ENCODE results near the gene TIFAB.

TIFAB gene

GRCh38 chr5:135457424-135458071 lies 5.4 kb upstream of the TIFAB start:
- DNase-seq = peak; percentile 76 to 77

- DNase-seq = peak in 1 of 2 experiments; percentile 29
Observed at GRCh38 chr5:135456238-135457099, 4.3 kb upstream of the TIFAB start.

- no peak for DNase-seq
Observed at GRCh38 chr5:135455876-135456237, 3.7 kb upstream of the TIFAB start.

- DNase-seq = no peak
Observed at GRCh38 chr5:135454946-135455345, 2.8 kb upstream of the TIFAB start.

DNA sequence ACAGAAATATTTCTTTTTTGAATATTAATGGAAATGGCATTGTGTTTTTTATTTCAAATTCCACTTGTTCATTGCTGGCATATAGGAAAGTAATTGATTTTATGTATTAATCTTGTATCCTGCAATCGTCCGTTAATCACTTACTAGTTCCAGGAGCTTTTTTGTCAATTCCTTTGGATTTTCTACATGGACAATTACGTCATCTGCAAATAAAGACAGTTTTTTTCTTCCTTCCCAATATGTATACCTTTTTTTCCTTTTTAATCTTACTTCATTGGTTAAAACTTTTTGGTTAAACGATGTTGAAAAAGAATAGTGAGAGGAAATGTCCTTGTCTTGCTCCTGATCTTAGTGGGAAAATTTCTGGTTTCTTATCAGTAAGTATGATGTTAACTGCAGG lies 1.5 kb upstream of the TIFAB start:
- no peak for DNase-seq

DNA sequence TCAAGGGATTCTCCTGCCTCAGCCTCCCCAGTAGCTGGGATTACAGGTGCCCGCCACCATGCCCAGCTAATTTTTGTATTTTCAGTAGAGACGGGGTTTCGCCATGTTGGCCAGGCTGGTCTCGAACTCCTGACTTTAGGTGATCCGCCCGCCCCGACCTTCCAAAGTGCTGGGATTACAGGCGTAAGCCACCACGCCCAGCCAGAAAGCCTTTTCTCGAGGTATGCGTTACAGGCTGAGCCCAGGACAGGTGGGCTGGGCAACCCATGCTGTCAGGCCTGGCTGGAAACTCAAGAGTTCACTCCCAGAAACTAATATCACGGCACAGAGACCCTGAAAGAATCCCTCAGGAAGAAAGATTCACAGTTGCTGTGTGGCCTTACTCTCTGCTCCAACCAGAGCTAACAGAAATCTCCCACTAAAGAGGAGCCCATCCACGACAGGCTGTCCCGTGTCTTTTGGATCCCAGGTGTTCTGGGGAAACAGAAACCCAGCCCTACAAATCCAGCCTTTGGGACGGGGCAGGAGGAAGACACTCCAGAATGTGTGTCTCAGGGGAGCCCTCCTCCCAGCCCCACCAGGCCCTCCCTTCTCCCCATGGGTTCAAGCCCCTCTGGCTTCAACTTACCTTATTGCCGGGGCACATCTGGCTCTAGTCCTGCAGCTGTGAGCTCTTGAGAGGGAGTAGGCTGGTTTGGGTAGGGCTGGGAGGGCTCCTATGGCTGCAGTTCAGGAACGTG lies 400 bp downstream of the TIFAB start:
- DNase-seq = no peak

DNA sequence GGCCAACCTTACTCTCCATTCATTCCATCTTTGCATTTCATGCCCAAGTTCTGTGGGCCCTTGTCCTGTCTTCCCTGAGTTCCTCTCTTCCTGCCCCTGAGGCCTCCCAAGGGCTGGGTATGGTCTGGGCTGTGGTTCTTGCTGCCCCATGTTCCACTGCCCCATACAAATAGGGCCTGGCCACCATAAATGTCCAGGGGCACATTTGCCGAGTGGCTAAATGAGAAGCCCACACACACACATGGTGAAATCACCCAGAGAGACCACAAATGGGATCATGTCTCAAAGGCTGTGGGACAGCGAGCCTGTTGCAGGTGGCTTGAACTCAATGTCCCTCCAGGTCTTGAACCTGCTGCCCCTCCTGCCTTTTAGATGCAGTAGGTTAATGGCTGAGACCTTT lies 1.2 kb downstream of the TIFAB start:
- DNase-seq = no peak

- DNase-seq = no peak
Observed at GRCh38 chr5:135450336-135450735, 1.8 kb downstream of the TIFAB start.

- DNase-seq = no peak
Observed at GRCh38 chr5:135449644-135450043, 2.5 kb downstream of the TIFAB start.

- no peak for DNase-seq
Observed at GRCh38 chr5:135448791-135449507, 3.2 kb downstream of the TIFAB start.

- DNase-seq = no peak
Observed at GRCh38 chr5:135448071-135448739, 3.9 kb downstream of the TIFAB start.

DNA sequence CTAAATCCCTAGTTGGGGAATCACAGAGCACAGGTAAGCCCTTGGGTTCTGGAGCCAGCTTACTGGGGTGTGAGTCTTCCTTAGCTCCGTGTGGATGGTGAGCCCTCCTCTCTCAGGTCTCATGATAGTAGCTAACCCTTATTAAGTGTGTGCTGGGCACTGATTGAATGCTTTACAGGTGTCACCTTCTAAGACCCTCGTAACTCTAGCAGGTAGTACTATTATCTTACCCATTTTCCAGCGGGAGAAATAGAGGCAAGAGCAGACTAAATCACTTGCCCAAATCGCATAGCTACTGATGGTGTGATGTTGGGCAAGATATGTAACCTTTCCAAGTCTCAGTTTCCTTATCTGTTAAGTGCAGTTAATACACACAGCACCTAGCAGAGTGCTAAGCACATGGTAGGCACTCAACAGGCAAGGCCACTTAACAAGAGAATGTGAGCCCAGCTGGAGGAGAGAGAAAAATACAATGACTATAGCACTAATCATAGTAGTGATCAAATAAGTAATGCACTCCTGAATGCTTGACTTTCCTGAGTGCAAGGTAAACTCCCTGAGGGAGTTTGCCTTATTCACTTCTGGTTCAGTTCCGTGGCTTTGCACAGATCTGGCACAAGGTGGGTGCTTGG lies 4.7 kb downstream of the TIFAB start, which contains the start of gene DCANP1:
Gene DCANP1 (minus strand): TSS at position 51 of the 632 bp plus-strand sequence. CDS start 240 bp downstream, outside the sequence.
- DNase-seq = no peak

GRCh38 chr5:135446615-135447014 lies 5.5 kb downstream of the TIFAB start:
- DNase-seq = no peak

GRCh38 chr5:135446206-135446605 lies 5.9 kb downstream of the TIFAB start:
- DNase-seq = no peak

DNA sequence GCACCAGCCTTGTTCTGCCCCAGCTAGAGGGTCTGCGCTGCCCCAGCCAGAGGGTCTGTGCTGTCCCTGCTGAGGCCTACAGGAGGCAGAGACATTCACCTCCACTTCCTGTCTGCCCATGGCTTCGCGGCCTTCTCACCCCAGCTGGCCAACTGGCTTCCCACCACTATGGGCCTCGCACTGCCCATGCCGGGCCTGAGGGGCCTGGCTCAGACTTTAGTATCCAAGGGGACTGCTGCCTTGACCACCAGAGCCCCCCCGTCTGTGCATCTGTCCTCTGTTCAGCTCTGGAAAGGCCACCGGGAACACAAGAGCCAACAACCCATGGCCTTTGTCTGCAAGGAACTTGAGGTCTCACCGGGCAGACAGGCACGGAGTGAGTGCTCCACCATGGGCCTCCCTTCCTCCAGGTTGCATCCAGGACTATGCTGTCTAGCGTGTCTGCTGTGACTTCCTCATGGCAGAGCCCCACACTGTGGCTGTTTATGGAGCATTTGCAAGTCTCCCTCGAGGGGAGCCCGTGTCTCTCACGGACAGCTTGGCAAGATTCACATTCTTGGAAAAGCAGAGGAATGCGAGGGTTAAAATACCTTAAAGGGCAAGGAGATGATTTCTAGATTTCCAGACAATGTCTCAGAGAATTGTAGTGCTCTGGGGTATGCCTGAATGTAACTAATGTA lies 6.7 kb downstream of the TIFAB start:
- no peak for DNase-seq

- no peak for DNase-seq
Observed at GRCh38 chr5:135444881-135445280, 7.3 kb downstream of the TIFAB start.

GRCh38 chr5:135444360-135444759 lies 7.8 kb downstream of the TIFAB start:
- DNase-seq = no peak

DNA sequence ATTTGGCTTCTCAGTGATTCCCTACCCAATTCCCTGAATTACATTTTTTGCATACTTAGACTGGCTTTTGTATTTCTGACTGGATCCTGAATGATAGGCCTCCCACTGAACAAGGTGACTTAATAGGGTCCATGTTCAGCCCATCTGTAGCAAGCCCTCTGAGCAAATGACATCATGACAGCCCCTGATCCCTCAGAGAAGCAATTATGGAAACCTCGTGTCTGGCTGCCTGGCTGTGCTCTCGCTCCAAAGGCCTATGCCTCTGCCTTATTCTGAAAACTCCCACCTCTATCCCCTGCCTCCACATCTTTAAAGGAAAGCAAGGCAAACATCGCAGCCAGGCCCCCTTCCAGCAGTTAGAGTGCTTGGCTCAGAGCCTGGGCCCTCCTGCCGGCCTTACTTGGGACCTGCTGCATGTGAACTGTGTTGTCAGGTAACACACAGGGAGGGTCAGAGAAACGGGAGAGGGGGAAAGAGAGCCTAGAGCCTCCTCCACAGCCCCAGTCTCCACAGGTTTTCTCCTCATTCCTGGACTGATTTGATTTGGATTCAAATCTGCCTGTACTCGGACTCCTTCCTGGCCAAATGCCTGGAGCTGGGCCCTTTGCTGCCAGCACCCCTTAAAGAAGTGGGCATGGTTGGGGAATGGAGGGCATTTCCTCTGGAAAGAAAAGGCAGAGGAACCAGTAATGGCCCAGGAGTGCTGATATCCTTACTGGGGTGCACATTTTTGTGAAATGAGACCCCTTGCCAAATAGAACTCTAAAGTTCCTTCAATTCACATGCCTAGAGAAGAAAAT lies 8.8 kb downstream of the TIFAB start:
- DNase-seq = peak in 1 of 2 experiments; percentile 4

DNA sequence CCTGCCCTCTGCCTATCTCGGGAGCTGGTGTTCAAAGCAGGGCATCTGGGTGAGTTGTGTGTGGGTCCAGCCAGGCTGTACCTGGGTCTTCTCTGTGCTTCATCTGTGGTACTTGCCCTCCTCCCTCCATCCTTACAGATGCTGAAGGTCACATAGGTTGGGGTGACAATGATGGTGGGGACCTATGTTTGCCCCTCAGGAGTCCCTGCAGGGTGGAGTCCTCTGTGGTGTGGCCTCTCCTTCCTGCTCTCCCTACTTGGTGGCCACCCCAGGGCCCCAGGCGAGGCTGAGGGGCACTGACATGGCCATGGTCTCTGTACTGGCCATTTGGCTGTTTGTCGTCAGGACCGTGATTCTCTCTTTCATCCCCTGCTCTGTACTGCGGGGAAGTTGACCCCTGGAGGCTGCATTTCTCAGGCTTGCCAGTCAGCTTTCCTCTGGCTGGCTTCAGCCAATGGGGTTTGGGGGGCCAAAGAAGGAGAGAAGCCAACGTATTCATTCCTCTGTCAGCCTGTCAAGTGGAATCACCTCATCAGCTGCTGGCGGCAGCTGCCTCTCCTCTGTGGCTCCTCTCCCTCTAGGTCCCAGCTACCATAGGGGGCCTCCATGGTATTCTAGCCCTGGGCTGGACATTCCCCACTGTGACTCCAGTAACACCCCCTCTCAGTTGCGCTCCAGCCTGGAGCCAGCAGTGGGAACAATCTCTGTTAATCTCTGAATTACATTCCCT lies 9.6 kb downstream of the TIFAB start:
- DNase-seq = peak in 1 of 2 experiments; percentile 7

GRCh38 chr5:135441919-135442318 lies 10.2 kb downstream of the TIFAB start:
- peak in 1 of 2 experiments; percentile 9 for DNase-seq
